Endothelial cell of umbilical vein (primary cell): ENCODE measurements around the gene CDH23. TPM values are rescaled to one million over a fixed set of nuclear protein-coding genes. Genes with fewer than 3 reads are reported as not detected.

Experiments used
- BruUV-seq: library from RNA; stranded (reverse); fragments of 400-500 nt; replicated peaks from 2 replicates; lab custom pipeline; 2021; lab: Mats Ljungman, UMichigan
- CTCF ChIA-PET: fragments of 300-600, 350-600 bp; sonication (Branson Sonifier 250); formaldehyde crosslinking; loops from one replicate; lab custom pipeline; 2021; ENCODE audit warnings: antibody characterized with exemption, inconsistent platforms; lab: Charles Lee
- POLR2A ChIA-PET: fragments of 300-600, 350-600 bp; sonication (Branson Sonifier 250); formaldehyde crosslinking; loops from one replicate; lab custom pipeline; 2021; ENCODE audit warnings: antibody characterized with exemption, inconsistent platforms; lab: Charles Lee
- DNase-seq: peaks from one replicate; pipeline ENCODE4 v3.0.0-alpha.2; 2011; ENCODE audit warnings: low read depth, low spot score
- FAIRE-seq: peaks from 2 replicates; lab custom pipeline; 2011; peaks lifted over from hg19 to GRCh38; lab: Jason Lieb, UNC
- H2AFZ ChIP-seq: 2 replicates; pipeline ENCODE4 v1.6.0; 2012; ENCODE audit warnings: low read depth, low read length, control low read depth, inconsistent platforms
- H3K27ac ChIP-seq: 2 replicates; pipeline ENCODE4 v1.5.1; 2011; ENCODE audit warnings: low read depth, mild to moderate bottlenecking, control low read depth, low read length, moderate library complexity; ENCODE audit not compliant: insufficient read depth
- H3K27me3 ChIP-seq, 2 experiments: 2 replicates each; pipeline versions ENCODE4 v1.6.0 to v1.6.1; 2011; ENCODE audit warnings: low read length in 2 of 2, mixed read lengths in 1 of 2; ENCODE audit not compliant: control insufficient read depth in 2 of 2, insufficient read depth in 2 of 2
- H3K36me3 ChIP-seq, 2 experiments: 2 replicates in 1 of 2; 3 replicates in 1 of 2; pipeline ENCODE4 v1.5.1; 2011; ENCODE audit warnings: low read length in 2 of 2, mild to moderate bottlenecking in 1 of 2, moderate library complexity in 1 of 2; ENCODE audit not compliant: control insufficient read depth in 2 of 2, insufficient read depth in 2 of 2; ENCODE audit errors: extremely low read depth in 1 of 2
- H3K4me1 ChIP-seq: 3 replicates; pipeline ENCODE4 v1.5.1; 2011; ENCODE audit warnings: mild to moderate bottlenecking, low read length; ENCODE audit not compliant: control insufficient read depth, insufficient read depth; ENCODE audit errors: extremely low read depth
- H3K4me2 ChIP-seq: 2 replicates; pipeline ENCODE4 v1.6.1; 2011; ENCODE audit warnings: low read length, control low read depth, mixed read lengths; ENCODE audit not compliant: insufficient read depth
- H3K4me3 ChIP-seq, 3 experiments: fragments of 200-600 bp in 1 of 3; sonication (generic), shearing (Covaris generic) in 1 of 3; replicated peaks in 1 of 3; 2 replicates each; pipeline ENCODE4 v1.5.1; 2011 to 2016; ENCODE audit warnings: control low read depth in 3 of 3, low read length in 3 of 3, mild to moderate bottlenecking in 2 of 3, inconsistent platforms in 1 of 3, low read depth in 1 of 3, moderate library complexity in 1 of 3; ENCODE audit not compliant: insufficient read depth in 1 of 3
- H3K79me2 ChIP-seq: 2 replicates; pipeline ENCODE4 v1.6.0; 2012; ENCODE audit warnings: low read length, inconsistent platforms; ENCODE audit not compliant: control insufficient read depth, insufficient read depth
- H3K9ac ChIP-seq: replicated peaks from 2 replicates; pipeline ENCODE3; 2011; ENCODE audit warnings: low read length, control low read depth; ENCODE audit not compliant: insufficient read depth; ENCODE audit errors: extremely low read depth
- H3K9me1 ChIP-seq: replicated peaks from 3 replicates; pipeline ENCODE4 v1.6.0; 2011; ENCODE audit warnings: mild to moderate bottlenecking, low read length; ENCODE audit not compliant: control insufficient read depth, insufficient read depth; ENCODE audit errors: extremely low read depth
- H3K9me3 ChIP-seq: replicated peaks from 2 replicates; pipeline ENCODE4 v1.5.1; 2012; ENCODE audit warnings: low read length, inconsistent platforms; ENCODE audit not compliant: control insufficient read depth, insufficient read depth
- H4K20me1 ChIP-seq: replicated peaks from 2 replicates; pipeline ENCODE3; 2011; ENCODE audit warnings: mild to moderate bottlenecking, low read length; ENCODE audit not compliant: control insufficient read depth, insufficient read depth; ENCODE audit errors: extremely low read depth
- CTCF ChIP-seq, 2 donors: IDR thresholded peaks; 1 replicate in 1 of 2; 2 replicates in 1 of 2; pipeline ENCODE4 v1.5.1; 2011; ENCODE audit warnings: low read length in 2 of 2, mild to moderate bottlenecking in 2 of 2, moderate library complexity in 2 of 2, control low read depth in 1 of 2, inconsistent platforms in 1 of 2, low read depth in 1 of 2; ENCODE audit not compliant: insufficient read depth in 1 of 2; ENCODE audit errors: extremely low read depth in 1 of 2
- EZH2 ChIP-seq: IDR thresholded peaks from 2 replicates; pipeline ENCODE4 v1.6.1; 2012; ENCODE audit warnings: borderline replicate concordance, low read depth, mild to moderate bottlenecking, moderate library complexity, low read length, inconsistent platforms; ENCODE audit not compliant: severe bottlenecking
- FOS ChIP-seq: IDR thresholded peaks from 2 replicates; pipeline ENCODE4 v1.6.1; 2011; ENCODE audit warnings: mild to moderate bottlenecking, low read length, moderate library complexity, borderline replicate concordance; ENCODE audit not compliant: insufficient read depth
- GATA2 ChIP-seq: IDR thresholded peaks from 2 replicates; pipeline ENCODE4 v1.7.0; 2011; ENCODE audit warnings: low read depth, mild to moderate bottlenecking, moderate library complexity, mixed read lengths, low read length; ENCODE audit not compliant: insufficient read length, insufficient read depth
- JUN ChIP-seq: IDR thresholded peaks from 2 replicates; pipeline ENCODE4 v1.6.1; 2011; ENCODE audit warnings: borderline replicate concordance, low read depth; ENCODE audit not compliant: insufficient read length, insufficient read depth
- MAX ChIP-seq: IDR thresholded peaks from 2 replicates; pipeline ENCODE4 v1.6.1; 2011; ENCODE audit not compliant: insufficient read depth, insufficient read length
- MYC ChIP-seq: IDR thresholded peaks from one replicate; pipeline ENCODE4 v1.6.1; 2011; ENCODE audit warnings: mild to moderate bottlenecking, low read depth, low read length
- POLR2A ChIP-seq: IDR thresholded peaks from 2 replicates; pipeline ENCODE4 v1.6.1; 2012; ENCODE audit warnings: low read depth, mild to moderate bottlenecking, control low read depth, low read length
- POLR2AphosphoS5 ChIP-seq: IDR thresholded peaks from 2 replicates; pipeline ENCODE4 v1.6.1; 2012; ENCODE audit warnings: low read depth, mild to moderate bottlenecking, control low read depth, low read length, moderate library complexity; ENCODE audit not compliant: insufficient read depth
- dilution Hi-C: fragments of 300-500 bp; cut with MboI; formaldehyde crosslinking; loops from one replicate; pipeline ENCODE4 v1.15.0; 2019; ENCODE audit warnings: low sequenced_read_pairs; ENCODE audit not compliant: extremely low pct_ligation_motif_present
- intact Hi-C: fragments of 100-400 bp; cut with micrococcal nuclease; formaldehyde crosslinking; loops from one replicate; pipeline ENCODE4 v1.10.0; 2022
- polyA plus RNA-seq, 4 experiments: library from polyadenylated mRNA; depleted of rRNA in 3 of 4; stranded (reverse) in 3 of 4; unstranded in 1 of 4; fragments of >200 nt; gene quantifications; 2 replicates each; pipeline versions ENCODE4 v1.2.1 to v1.2.3, GENCODE V29; 2011 to 2012; ENCODE audit warnings: missing spikeins in 1 of 4
- total RNA-seq: library from RNA; stranded (reverse); gene quantifications from 2 replicates; pipeline ENCODE4 v1.2.3, GENCODE V29; 2021

The CDH23 gene
- total and polyA plus RNA-seq, 2 donors (not counting 3 experiments of a cell fraction or from before 2014, with no cell fraction given): not detected

GRCh38 chr10:71383972-71384687 lies 12.6 kb upstream of the CDH23 start:
- intact Hi-C loops (loop anchor here (1.0 kb wide), 5 partner anchors 186 to 428 kb away; no protein-coding TSS in a partner anchor), dilution Hi-C loops (no loop called here)
- peak; percentile 76 for FAIRE-seq
- H4K20me1 ChIP-seq: no peaks in the 10 kb centered on the region
- POLR2A ChIA-PET: no interaction called here
- no peak overlapping the region for H3K9ac ChIP-seq
- DNase-seq: peak; percentile 42
- no peak overlapping the region for H3K27ac ChIP-seq
- BruUV-seq: no TSS peak
- H3K4me2 ChIP-seq: no peak overlapping the region
- peak; percentile 91 to 98 for TF ChIP-seq CTCF (IDR thresholded peaks at IDR 0.05; ENCODE audit: extremely low read depth in 1 of 2, insufficient read depth in 1 of 2, low read depth in 1 of 2, low read length in 2 of 2)
- no peak for TF ChIP-seq EZH2
- no peaks in the 10 kb centered on the region for H3K9me1 ChIP-seq
- no peaks in the 10 kb centered on the region for H3K9me3 ChIP-seq
- no peak overlapping the region for H3K4me3 ChIP-seq
- no peaks in the 10 kb centered on the region for H3K79me2 ChIP-seq
- CTCF ChIA-PET: interaction anchor here (0.5 to 3.5 kb wide), 29 partner anchors 8 to 512 kb away, joined by 3 to 59 read pairs (median 4); partner anchors contain the start of genes SLC29A3 and VSIR
- H3K4me1 ChIP-seq: no peaks in the 10 kb centered on the region
- peaks cover 6 to 8% of the 10 kb centered on the region in 2 experiments for H3K27me3 ChIP-seq
- no peaks in the 10 kb centered on the region for H3K36me3 ChIP-seq
- H2AFZ ChIP-seq: no peak overlapping the region

- Histone ChIP-seq H3K9ac (no peak overlapping the region), H2AFZ (no peak overlapping the region), H3K4me3 (no peak overlapping the region), H3K4me1 (no peaks in the 10 kb centered on the region), H3K9me1 (no peaks in the 10 kb centered on the region), H3K27ac (no peak overlapping the region), H3K4me2 (no peak overlapping the region), H4K20me1 (no peaks in the 10 kb centered on the region), H3K36me3 (no peaks in the 10 kb centered on the region), H3K9me3 (no peaks in the 10 kb centered on the region), H3K79me2 (no peaks in the 10 kb centered on the region), H3K27me3 (peaks cover 17 to 25% of the 10 kb centered on the region in 2 experiments)
- dilution Hi-C loops (no loop called here), intact Hi-C loops (no loop called here)
- BruUV-seq: no TSS peak
- no peak for TF ChIP-seq POLR2AphosphoS5
- TF ChIP-seq MYC: no peak
- TF ChIP-seq FOS: no peak
- no peak for TF ChIP-seq EZH2
- no peak for TF ChIP-seq CTCF (IDR thresholded peaks at IDR 0.05; ENCODE audit: extremely low read depth in 1 of 2, insufficient read depth in 1 of 2, low read depth in 1 of 2, low read length in 2 of 2)
- TF ChIP-seq MAX: no peak
- TF ChIP-seq JUN: no peak
- TF ChIP-seq GATA2: no peak
- TF ChIP-seq POLR2A: no peak
- no peak for DNase-seq
- POLR2A ChIA-PET: no interaction called here
- CTCF ChIA-PET: no interaction called here
- no peak for FAIRE-seq
Measured at GRCh38 chr10:71388171-71388570, 8.5 kb upstream of the CDH23 start.
